Activated CD8-positive, alpha-beta T cell treated with anti-CD3 and anti-CD28 coated beads for 36 hours (primary cell): ENCODE results near the gene CCDC7. TPM values are rescaled to one million over a fixed set of nuclear protein-coding genes. Genes with fewer than 3 reads are reported as not detected.

Source experiments
- ATAC-seq: fragments of 200-7000 bp; cut with Tn5 transposase; one replicate; pipeline ENCODE4 v1.10.0; 2021; ENCODE audit warnings: mild to moderate bottlenecking, moderate library complexity
- CTCF ChIA-PET: fragments of 350-600 bp; sonication (Branson Sonifier 250); formaldehyde crosslinking; loops from one replicate; lab custom pipeline; 2021; ENCODE audit warnings: antibody characterized with exemption; lab: Charles Lee
- POLR2A ChIA-PET: fragments of 350-600 bp; sonication (Branson Sonifier 250); formaldehyde crosslinking; loops from one replicate; lab custom pipeline; 2021; ENCODE audit warnings: antibody characterized with exemption; lab: Charles Lee
- DNase-seq: peaks from one replicate; pipeline ENCODE4 v3.0.0-alpha.2; 2020
- H3K27ac Mint-ChIP-seq: one replicate; pipeline ENCODE4 v1.8.0; 2021; ENCODE audit warnings: mild to moderate bottlenecking, mixed read lengths
- H3K27me3 Mint-ChIP-seq: one replicate; pipeline ENCODE4 v1.8.0; 2021; ENCODE audit warnings: mixed read lengths
- H3K36me3 Mint-ChIP-seq: one replicate; pipeline ENCODE4 v1.8.0; 2021; ENCODE audit warnings: low read depth, mixed read lengths
- H3K4me1 Mint-ChIP-seq: one replicate; pipeline ENCODE4 v1.8.0; 2021; ENCODE audit warnings: low read depth, mixed read lengths
- H3K4me3 Mint-ChIP-seq: one replicate; pipeline ENCODE4 v1.8.0; 2021; ENCODE audit warnings: mild to moderate bottlenecking, moderate library complexity, mixed read lengths
- H3K9me3 Mint-ChIP-seq: one replicate; pipeline ENCODE4 v1.8.0; 2021; ENCODE audit warnings: mixed read lengths
- intact Hi-C: fragments of 100-400 bp; cut with micrococcal nuclease; formaldehyde crosslinking; loops from one replicate; pipeline ENCODE4 v1.10.0; 2022
- total RNA-seq, 2 experiments: library from RNA; stranded (reverse); gene quantifications; one replicate each; pipeline ENCODE4 v1.2.3, GENCODE V29; 2021
- TF ChIP-seq, protein P1 (sequence below): fragments of 200-600 bp; IDR thresholded peaks from one replicate; pipeline ENCODE4 v1.8.0; 2022; ENCODE audit warnings: antibody characterized with exemption, mild to moderate bottlenecking

Gene CCDC7
- total RNA-seq, 2 experiments from 2014 or later, result 5.5 to 10.4 TPM

DNA sequence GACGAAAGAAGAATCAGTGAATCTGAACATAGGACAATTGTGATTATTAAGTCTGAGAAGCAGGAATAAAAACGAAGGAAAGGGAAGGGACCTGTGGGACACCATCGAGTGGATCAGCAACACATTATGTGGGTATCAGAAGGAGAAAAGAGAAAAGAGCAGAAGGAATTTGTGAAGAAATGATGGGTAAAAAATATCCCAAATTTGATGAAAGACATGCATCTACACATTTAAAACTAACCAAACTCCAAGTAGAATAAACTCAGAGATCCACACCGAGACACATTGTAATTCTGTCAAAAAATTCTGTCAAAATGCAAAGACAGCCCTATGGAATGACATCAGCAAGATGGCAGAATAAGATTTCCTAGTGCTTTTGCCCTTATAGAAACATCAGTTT, 341.0 kb downstream of the CCDC7 start:
- TF ChIP-seq, protein P1, sequence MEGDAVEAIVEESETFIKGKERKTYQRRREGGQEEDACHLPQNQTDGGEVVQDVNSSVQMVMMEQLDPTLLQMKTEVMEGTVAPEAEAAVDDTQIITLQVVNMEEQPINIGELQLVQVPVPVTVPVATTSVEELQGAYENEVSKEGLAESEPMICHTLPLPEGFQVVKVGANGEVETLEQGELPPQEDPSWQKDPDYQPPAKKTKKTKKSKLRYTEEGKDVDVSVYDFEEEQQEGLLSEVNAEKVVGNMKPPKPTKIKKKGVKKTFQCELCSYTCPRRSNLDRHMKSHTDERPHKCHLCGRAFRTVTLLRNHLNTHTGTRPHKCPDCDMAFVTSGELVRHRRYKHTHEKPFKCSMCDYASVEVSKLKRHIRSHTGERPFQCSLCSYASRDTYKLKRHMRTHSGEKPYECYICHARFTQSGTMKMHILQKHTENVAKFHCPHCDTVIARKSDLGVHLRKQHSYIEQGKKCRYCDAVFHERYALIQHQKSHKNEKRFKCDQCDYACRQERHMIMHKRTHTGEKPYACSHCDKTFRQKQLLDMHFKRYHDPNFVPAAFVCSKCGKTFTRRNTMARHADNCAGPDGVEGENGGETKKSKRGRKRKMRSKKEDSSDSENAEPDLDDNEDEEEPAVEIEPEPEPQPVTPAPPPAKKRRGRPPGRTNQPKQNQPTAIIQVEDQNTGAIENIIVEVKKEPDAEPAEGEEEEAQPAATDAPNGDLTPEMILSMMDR, result no peak
- intact Hi-C loops, result no loop called here
- no peak for DNase-seq
- H3K27ac Mint-ChIP-seq, result no peak overlapping the region
- no peak for ATAC-seq
- ChIA-PET CTCF (interaction anchor here (2.7 kb wide), 1 partner anchor 222 kb away, joined by 9 read pairs; no protein-coding TSS in a partner anchor), POLR2A (no interaction called here)
- no peaks in the 10 kb centered on the region for H3K36me3 Mint-ChIP-seq
- H3K4me3 Mint-ChIP-seq, result no peak overlapping the region
- no peaks in the 10 kb centered on the region for H3K27me3 Mint-ChIP-seq
- H3K9me3 Mint-ChIP-seq, result peaks cover 2% of the 10 kb centered on the region
- no peaks in the 10 kb centered on the region for H3K4me1 Mint-ChIP-seq

DNA sequence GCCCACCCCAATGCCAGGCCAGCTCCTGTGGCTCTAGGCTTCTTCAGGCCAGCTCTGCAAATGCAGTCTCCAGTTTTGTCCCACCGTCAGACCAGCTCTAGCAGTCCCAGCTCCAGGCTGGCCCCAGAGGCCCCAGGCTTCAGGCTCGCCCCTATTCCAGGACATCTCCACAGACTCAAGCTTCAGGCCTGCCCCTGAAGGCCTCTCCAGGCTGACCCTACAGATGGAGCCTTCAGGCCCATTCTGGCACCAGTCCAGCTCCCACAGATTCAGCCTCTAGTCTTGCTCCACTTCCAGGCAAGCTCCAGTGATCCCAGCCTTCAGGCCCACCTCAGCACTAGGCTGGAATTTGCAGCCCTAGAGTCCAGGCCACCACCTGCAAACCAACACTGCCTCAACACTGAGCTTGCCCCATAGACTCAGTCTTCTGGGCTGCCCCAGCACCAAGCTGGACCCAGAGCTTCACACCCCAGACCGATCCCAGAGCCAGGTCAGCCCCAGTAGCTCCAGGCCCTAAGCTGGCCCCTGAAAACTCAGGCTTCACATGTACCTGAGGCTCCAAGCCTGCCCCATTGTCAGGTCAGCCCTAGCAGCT, 341.8 kb downstream of the CCDC7 start:
- no peaks in the 10 kb centered on the region for H3K4me1 Mint-ChIP-seq
- intact Hi-C loops, result no loop called here
- H3K4me3 Mint-ChIP-seq, result no peak overlapping the region
- H3K36me3 Mint-ChIP-seq, result no peaks in the 10 kb centered on the region
- ChIA-PET CTCF (interaction anchor here (0.9 to 2.7 kb wide), 3 partner anchors 193 to 368 kb away, joined by 3 to 9 read pairs (median 3); no protein-coding TSS in a partner anchor), POLR2A (no interaction called here)
- ATAC-seq (no peak), DNase-seq (no peak)
- TF ChIP-seq, protein P1, result no peak
- H3K27ac Mint-ChIP-seq, result no peak overlapping the region
- peaks cover 2% of the 10 kb centered on the region for H3K9me3 Mint-ChIP-seq
- no peaks in the 10 kb centered on the region for H3K27me3 Mint-ChIP-seq

DNA sequence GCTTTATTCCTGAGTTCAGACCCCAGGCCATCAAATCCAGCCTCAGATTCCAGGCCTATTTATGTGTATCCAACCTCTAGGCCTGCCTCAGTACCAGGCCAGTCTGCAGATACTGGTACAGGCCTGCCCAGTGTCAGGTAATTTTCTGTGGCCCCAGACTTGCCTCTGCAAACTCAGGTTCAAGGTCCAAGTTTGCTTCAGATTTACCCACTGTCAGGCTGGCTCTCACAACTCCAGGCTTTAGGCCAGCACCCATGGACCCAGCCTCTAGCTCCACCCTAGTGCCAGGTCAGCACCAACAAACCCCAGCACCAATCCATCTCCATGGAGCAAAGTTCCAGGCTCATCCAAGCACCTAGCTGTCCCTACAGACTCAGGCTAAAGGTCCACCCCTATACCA, 342.4 kb downstream of the CCDC7 start:
- Mint-ChIP-seq H3K4me1 (no peaks in the 10 kb centered on the region), H3K27ac (no peak overlapping the region), H3K4me3 (no peak overlapping the region), H3K27me3 (no peaks in the 10 kb centered on the region), H3K9me3 (peaks cover 2% of the 10 kb centered on the region), H3K36me3 (no peaks in the 10 kb centered on the region)
- intact Hi-C loops, result no loop called here
- ATAC-seq (no peak), DNase-seq (no peak)
- ChIA-PET CTCF (interaction anchor here (0.9 to 1.1 kb wide), 2 partner anchors 192 to 367 kb away, joined by 3 read pairs; no protein-coding TSS in a partner anchor), POLR2A (no interaction called here)
- TF ChIP-seq, protein P1, result no peak

GRCh38 chr10:32790483-32790882, 344.5 kb downstream of the CCDC7 start:
- TF ChIP-seq, protein P1, result no peak
- intact Hi-C loops, result loop anchor here (10.0 kb wide), 1 partner anchor 364 kb away; no protein-coding TSS in a partner anchor
- Mint-ChIP-seq H3K4me3 (no peak overlapping the region), H3K9me3 (peaks cover 2% of the 10 kb centered on the region), H3K4me1 (no peaks in the 10 kb centered on the region), H3K36me3 (no peaks in the 10 kb centered on the region), H3K27me3 (no peaks in the 10 kb centered on the region), H3K27ac (no peak overlapping the region)
- CTCF ChIA-PET, result interaction anchor here (0.8 kb wide), 1 partner anchor 219 kb away, joined by 3 read pairs; no protein-coding TSS in a partner anchor
- no peak for ATAC-seq
- POLR2A ChIA-PET, result no interaction called here
- no peak for DNase-seq

GRCh38 chr10:32793033-32793432, 347.1 kb downstream of the CCDC7 start:
- no peak overlapping the region for H3K27ac Mint-ChIP-seq
- ChIA-PET CTCF (interaction anchor here (0.6 kb wide), 1 partner anchor 214 kb away, joined by 3 read pairs; no protein-coding TSS in a partner anchor), POLR2A (interaction anchor here (0.6 kb wide), 1 partner anchor 381 kb away, joined by 3 read pairs; no protein-coding TSS in a partner anchor)
- DNase-seq, result no peak
- no peaks in the 10 kb centered on the region for H3K27me3 Mint-ChIP-seq
- no peaks in the 10 kb centered on the region for H3K4me1 Mint-ChIP-seq
- no peak for ATAC-seq
- no peaks in the 10 kb centered on the region for H3K9me3 Mint-ChIP-seq
- intact Hi-C loops, result loop anchor here (10.0 kb wide), 1 partner anchor 362 kb away; no protein-coding TSS in a partner anchor
- H3K36me3 Mint-ChIP-seq, result no peaks in the 10 kb centered on the region
- TF ChIP-seq, protein P1, result no peak
- no peak overlapping the region for H3K4me3 Mint-ChIP-seq
